H1 (cell line): ENCODE data around the gene HSPA12A. TPM values are rescaled to one million over a fixed set of nuclear protein-coding genes. Genes with fewer than 3 reads are reported as not detected.

ENCODE experiments used
- BCL11A ChIP-seq, 2 experiments: IDR thresholded peaks; one replicate each; pipeline ENCODE4 v1.6.1; 2011; ENCODE audit warnings: low read depth in 2 of 2, low read length in 2 of 2, mild to moderate bottlenecking in 2 of 2
- polyA plus RNA-seq, 7 experiments: library from polyadenylated mRNA; depleted of rRNA in 3 of 7; stranded (reverse) in 5 of 7; unstranded in 2 of 7; fragments of >200 nt in 5 of 7; fragments of 200-250 nt in 2 of 7; gene quantifications; 1 replicate in 5 of 7; 2 replicates in 1 of 7; 4 replicates in 1 of 7; pipeline versions ENCODE4 v1.2.1 to v1.2.3, GENCODE V29; 2011 to 2013; ENCODE audit warnings: missing spikeins in 2 of 7, mixed read lengths in 2 of 7
- total RNA-seq: library from RNA; stranded (reverse); fragmentation: NEBNext Ultra II Directional; extraction: Animal tissue kit (Norgen Biotek cat#: 25700); gene quantifications from 2 replicates; pipeline ENCODE4 v1.2.1, GENCODE V29; 2021

HSPA12A gene
- total and polyA plus RNA-seq, 2 of the 8 experiments (the other 6 are each of a cell fraction or from before 2014, with no cell fraction given) = 3.1 to 6.9 TPM

DNA sequence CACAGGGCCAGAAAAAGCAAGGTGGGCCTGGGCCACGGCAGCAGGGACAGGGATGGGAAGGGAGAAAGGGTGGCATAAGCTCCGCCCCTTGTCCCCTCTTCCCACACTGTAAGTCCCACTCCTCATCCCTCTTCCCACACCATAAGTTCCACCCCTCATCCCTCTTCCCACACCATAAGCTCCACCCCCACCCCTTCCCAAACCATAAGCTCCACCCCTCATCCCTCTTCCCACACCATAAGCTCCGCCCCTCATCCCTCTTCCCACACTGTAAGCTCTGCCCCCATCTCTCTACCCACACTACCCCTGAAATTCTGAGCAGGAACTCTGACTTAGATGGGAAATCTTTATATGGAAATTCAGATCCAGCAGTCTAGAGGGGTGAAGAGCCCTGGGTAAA lies 55.7 kb downstream of the HSPA12A start (continued):
- no peak for TF ChIP-seq BCL11A (IDR thresholded peaks at IDR 0.05; ENCODE audit: low read depth in 2 of 2, low read length in 2 of 2)
